Esophagus muscularis mucosa (tissue), 4 donors: ENCODE data around the gene MEG3.

ENCODE experiments used
- CTCF ChIP-seq, 3 experiments: fragments of 200-600 bp in 2 of 3; fragments of 450-650 bp in 1 of 3; sonication (generic) in 2 of 3; IDR thresholded peaks; one replicate each; pipeline ENCODE4 v1.5.1; 2017 to 2019; ENCODE audit warnings: antibody characterized with exemption in 3 of 3, mild to moderate bottlenecking in 2 of 3, moderate library complexity in 1 of 3
- EP300 ChIP-seq: sonication (generic); formaldehyde crosslinking; IDR thresholded peaks from one replicate; pipeline ENCODE4 v1.6.1; 2017; ENCODE audit warnings: antibody characterized with exemption
- POLR2A ChIP-seq: fragments of 450-650 bp; IDR thresholded peaks from one replicate; pipeline ENCODE4 v1.6.1; 2017; ENCODE audit warnings: antibody characterized with exemption, moderate library complexity, mild to moderate bottlenecking, low read depth

GRCh38 chr14:100892496-100893227, 66.7 kb downstream of the MEG3 start:
- TF ChIP-seq CTCF (IDR thresholded peaks at IDR 0.05) (no peak), EP300 (no peak), POLR2A (no peak)
